HEK293 (cell line): Measurements from ENCODE around the gene CAND2.

Source experiments
- ZNF23 ChIP-seq: fragments of 450-650 bp; formaldehyde crosslinking; IDR thresholded peaks from 2 replicates; pipeline ENCODE4 v1.5.1; 2016; ENCODE audit warnings: missing biosample characterization, missing genetic modification characterization, borderline replicate concordance
- ZNF266 ChIP-seq: fragments of 450-650 bp; formaldehyde crosslinking; IDR thresholded peaks from 2 replicates; pipeline ENCODE4 v1.5.1; 2016; ENCODE audit warnings: missing biosample characterization, missing genetic modification characterization, low read depth
- TF ChIP-seq, protein P1 (sequence below): sonication (generic); formaldehyde crosslinking; IDR thresholded peaks from 2 replicates; pipeline ENCODE4 v1.8.1; 2022; ENCODE audit warnings: mild to moderate bottlenecking, moderate library complexity, missing genetic modification reagents
- TF ChIP-seq, protein P2 (sequence below): fragments of 450-650 bp; formaldehyde crosslinking; IDR thresholded peaks from 2 replicates; pipeline ENCODE4 v1.5.1; 2016; ENCODE audit warnings: missing biosample characterization, missing genetic modification characterization
- TF ChIP-seq, protein P3 (sequence below): fragments of 450-650 bp; formaldehyde crosslinking; IDR thresholded peaks from 2 replicates; pipeline ENCODE4 v1.5.1; 2016; ENCODE audit warnings: missing biosample characterization, missing genetic modification characterization

DNA sequence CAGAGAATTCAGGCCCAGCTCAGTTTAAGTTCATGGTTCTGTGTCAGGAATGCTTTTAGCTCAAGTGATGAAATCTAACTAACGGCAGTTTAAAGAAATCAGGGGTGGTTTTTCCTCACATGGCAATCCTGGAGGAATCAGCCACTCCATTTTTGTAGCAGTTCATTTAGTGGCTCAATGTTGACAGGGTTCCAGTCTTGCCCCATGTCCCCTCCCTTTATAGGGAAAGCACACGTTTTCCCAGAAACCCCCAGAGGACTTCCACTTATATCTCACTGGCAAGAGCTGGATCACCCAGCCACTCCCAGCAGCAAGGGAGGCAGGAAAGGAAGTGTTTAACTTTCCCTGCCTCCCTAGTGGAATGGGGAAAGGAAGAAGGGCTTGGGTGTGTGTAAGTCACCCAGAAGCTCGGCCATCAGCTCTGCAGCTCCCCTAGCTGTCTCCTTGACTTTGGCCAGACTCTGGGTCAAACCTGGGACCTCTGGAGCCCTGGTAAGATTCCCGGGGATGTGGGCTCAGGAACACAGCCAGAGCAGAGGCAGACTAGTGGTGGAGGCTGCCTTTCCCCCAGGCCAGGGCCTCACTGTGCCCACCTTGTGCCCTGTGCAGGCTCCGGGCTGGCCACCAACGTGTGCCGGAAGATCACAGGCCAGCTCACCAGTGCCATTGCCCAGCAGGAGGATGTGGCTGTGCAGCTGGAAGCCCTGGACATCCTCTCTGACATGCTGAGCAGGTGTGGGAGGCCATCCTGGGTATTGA lies 11.3 kb downstream of the CAND2 start:
- TF ChIP-seq ZNF23, result no peak
- TF ChIP-seq, protein P1, sequence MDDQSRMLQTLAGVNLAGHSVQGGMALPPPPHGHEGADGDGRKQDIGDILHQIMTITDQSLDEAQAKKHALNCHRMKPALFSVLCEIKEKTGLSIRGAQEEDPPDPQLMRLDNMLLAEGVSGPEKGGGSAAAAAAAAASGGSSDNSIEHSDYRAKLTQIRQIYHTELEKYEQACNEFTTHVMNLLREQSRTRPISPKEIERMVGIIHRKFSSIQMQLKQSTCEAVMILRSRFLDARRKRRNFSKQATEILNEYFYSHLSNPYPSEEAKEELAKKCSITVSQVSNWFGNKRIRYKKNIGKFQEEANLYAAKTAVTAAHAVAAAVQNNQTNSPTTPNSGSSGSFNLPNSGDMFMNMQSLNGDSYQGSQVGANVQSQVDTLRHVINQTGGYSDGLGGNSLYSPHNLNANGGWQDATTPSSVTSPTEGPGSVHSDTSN (CRISPR knock-in tag), result no peak
- TF ChIP-seq, protein P2, sequence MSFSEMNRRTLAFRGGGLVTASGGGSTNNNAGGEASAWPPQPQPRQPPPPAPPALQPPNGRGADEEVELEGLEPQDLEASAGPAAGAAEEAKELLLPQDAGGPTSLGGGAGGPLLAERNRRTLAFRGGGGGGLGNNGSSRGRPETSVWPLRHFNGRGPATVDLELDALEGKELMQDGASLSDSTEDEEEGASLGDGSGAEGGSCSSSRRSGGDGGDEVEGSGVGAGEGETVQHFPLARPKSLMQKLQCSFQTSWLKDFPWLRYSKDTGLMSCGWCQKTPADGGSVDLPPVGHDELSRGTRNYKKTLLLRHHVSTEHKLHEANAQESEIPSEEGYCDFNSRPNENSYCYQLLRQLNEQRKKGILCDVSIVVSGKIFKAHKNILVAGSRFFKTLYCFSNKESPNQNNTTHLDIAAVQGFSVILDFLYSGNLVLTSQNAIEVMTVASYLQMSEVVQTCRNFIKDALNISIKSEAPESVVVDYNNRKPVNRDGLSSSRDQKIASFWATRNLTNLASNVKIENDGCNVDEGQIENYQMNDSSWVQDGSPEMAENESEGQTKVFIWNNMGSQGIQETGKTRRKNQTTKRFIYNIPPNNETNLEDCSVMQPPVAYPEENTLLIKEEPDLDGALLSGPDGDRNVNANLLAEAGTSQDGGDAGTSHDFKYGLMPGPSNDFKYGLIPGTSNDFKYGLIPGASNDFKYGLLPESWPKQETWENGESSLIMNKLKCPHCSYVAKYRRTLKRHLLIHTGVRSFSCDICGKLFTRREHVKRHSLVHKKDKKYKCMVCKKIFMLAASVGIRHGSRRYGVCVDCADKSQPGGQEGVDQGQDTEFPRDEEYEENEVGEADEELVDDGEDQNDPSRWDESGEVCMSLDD (tag by site-specific recombination), result no peak
- TF ChIP-seq, protein P3, sequence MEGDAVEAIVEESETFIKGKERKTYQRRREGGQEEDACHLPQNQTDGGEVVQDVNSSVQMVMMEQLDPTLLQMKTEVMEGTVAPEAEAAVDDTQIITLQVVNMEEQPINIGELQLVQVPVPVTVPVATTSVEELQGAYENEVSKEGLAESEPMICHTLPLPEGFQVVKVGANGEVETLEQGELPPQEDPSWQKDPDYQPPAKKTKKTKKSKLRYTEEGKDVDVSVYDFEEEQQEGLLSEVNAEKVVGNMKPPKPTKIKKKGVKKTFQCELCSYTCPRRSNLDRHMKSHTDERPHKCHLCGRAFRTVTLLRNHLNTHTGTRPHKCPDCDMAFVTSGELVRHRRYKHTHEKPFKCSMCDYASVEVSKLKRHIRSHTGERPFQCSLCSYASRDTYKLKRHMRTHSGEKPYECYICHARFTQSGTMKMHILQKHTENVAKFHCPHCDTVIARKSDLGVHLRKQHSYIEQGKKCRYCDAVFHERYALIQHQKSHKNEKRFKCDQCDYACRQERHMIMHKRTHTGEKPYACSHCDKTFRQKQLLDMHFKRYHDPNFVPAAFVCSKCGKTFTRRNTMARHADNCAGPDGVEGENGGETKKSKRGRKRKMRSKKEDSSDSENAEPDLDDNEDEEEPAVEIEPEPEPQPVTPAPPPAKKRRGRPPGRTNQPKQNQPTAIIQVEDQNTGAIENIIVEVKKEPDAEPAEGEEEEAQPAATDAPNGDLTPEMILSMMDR, result no peak
- TF ChIP-seq ZNF266, result no peak
